T-helper 9 cell (primary cell): ENCODE data around the gene EPHA8.

Source experiments
- DNase-seq: peaks from one replicate; pipeline ENCODE4 v3.0.0-alpha.2; 2020

The EPHA8 gene

GRCh38 chr1:22595108-22595507, 31.8 kb downstream of the EPHA8 start:
- no peak for DNase-seq

DNA sequence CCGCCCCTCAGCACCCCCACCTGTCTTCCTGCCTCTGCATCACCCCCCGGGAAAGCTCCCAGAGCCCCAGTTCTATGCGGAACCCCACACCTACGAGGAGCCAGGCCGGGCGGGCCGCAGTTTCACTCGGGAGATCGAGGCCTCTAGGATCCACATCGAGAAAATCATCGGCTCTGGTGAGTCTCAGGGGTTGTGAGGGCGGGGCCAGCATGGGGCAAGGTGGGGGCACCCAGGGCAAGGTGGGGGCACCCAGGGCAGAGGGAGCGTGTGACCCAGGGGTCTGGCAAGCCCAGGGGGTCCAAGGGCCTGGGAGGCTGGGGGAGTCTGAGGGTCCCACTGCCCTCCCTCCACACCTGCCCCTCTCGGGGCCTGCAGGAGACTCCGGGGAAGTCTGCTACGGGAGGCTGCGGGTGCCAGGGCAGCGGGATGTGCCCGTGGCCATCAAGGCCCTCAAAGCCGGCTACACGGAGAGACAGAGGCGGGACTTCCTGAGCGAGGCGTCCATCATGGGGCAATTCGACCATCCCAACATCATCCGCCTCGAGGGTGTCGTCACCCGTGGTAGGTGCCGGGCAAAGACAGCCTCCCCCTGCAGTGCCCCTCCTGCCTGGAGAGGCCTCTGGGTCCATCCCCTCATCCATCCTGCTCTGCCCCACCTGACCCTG, 34.1 kb downstream of the EPHA8 start:
- DNase-seq = no peak

- no peak for DNase-seq
These were observed 34.7 kb downstream of the EPHA8 start for GRCh38 chr1:22597996-22598395.

DNA sequence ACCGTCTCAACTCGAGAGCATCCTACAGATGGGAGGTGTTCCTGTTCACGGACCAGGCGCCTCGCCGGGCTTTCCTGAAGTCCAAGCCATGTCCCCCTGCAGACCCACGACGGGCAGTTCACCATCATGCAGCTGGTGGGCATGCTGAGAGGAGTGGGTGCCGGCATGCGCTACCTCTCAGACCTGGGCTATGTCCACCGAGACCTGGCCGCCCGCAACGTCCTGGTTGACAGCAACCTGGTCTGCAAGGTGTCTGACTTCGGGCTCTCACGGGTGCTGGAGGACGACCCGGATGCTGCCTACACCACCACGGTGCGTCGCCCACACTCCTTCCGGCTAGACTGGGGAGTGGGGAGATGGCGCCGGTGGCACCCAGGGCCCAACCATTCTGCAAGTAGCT, 35.4 kb downstream of the EPHA8 start:
- DNase-seq = no peak

DNA sequence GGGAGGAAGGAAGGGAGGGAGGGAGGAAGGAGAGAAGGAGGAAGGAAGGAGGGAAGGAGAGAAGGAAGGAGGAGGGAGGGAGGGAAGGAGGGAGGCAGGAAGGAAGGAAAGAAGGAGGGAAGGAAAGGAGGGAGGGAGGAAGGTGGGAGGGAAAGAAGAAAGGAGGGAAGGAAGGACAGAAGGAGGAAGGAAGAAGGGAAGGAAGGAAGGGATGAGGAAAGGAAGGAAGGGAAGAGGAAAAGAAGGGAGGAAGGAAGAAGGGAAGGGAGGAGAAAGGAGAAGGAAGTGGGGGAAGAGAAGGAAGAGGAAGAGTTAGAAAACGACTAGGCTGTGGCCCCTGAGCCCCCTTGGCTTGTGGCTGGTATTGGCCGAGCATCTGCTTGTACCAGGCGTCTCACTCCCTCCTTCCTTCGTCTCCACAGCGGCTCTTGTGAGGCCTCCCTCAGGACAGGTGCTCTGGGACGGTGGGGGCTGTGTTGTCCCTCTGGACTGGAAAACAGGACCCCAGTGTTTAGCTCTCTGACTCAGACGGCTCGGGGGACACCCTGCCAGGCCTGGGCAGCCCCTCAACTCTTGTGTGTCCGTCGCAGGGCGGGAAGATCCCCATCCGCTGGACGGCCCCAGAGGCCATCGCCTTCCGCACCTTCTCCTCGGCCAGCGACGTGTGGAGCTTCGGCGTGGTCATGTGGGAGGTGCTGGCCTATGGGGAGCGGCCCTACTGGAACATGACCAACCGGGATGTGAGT, 37.0 kb downstream of the EPHA8 start:
- DNase-seq = no peak

DNA sequence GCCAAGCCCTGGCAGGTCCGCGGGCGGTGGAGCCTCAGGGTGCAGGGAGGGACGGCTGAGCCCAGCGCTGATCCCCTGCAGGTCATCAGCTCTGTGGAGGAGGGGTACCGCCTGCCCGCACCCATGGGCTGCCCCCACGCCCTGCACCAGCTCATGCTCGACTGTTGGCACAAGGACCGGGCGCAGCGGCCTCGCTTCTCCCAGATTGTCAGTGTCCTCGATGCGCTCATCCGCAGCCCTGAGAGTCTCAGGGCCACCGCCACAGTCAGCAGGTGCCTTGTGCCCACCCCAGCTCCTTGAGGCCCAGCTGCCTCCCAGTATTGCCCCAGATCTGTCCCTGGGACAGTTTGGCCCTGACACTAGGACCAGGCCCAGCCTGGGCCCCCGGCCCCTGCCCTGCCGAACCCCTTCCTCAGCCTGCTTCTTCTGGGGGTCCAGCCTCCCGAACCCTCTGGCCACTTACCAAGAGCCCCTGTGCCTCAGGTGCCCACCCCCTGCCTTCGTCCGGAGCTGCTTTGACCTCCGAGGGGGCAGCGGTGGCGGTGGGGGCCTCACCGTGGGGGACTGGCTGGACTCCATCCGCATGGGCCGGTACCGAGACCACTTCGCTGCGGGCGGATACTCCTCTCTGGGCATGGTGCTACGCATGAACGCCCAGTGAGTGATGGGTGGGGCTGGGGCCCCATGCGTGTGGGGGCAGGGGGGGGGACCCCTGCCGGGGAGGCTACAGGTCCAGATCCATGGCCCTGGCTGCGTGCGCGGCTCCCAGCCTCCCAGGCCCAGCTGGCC, 37.7 kb downstream of the EPHA8 start:
- DNase-seq = no peak

- DNase-seq = no peak
These were observed 38.3 kb downstream of the EPHA8 start for GRCh38 chr1:22601610-22602009.

- DNase-seq = no peak
These were observed 38.9 kb downstream of the EPHA8 start for GRCh38 chr1:22602060-22602740.

DNA sequence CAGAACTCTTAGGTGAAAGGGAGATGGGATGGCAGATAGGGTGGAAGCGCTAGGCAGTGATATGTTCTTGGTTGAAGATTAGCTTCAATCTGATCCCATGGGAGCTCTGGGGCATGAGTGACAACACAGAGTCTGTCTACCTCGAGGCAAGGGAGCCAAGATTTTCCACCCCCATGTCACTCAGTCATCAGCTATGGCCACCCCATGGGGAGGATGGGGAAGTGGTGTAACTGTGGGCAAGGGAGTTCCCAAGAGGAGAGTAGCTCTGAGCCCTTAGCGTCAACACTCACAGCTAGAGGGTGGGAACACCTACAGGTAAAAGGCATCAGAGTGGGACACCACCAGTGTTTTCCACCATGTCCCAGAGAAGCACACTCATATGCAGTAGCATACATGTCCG, 42.9 kb downstream of the EPHA8 start:
- DNase-seq = no peak

- no peak for DNase-seq
These were observed 43.9 kb downstream of the EPHA8 start for GRCh38 chr1:22607154-22607553.

- no peak for DNase-seq
These were observed 45.1 kb downstream of the EPHA8 start for GRCh38 chr1:22608361-22608760.

DNA sequence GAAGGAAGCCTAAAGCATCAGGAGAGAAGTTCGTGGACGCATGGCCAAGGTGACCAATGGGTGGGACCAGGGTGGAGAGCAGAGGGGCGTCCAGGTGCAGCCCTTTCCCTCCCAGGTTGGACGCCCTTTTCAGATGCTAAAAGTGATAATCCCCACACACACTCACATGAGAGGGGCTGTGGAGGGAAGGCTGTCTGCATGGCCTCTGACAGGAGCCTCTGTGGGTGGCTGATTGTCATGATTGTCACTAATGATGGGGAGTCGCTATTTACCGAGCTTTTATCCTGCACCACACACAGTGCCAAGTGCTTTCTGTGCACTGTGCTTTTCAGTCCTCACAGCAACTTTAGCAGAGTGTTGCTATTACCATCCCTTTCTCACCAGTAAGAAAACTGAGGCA, 46.0 kb downstream of the EPHA8 start:
- no peak for DNase-seq

GRCh38 chr1:22611530-22611947, 48.2 kb downstream of the EPHA8 start:
- no peak for DNase-seq

DNA sequence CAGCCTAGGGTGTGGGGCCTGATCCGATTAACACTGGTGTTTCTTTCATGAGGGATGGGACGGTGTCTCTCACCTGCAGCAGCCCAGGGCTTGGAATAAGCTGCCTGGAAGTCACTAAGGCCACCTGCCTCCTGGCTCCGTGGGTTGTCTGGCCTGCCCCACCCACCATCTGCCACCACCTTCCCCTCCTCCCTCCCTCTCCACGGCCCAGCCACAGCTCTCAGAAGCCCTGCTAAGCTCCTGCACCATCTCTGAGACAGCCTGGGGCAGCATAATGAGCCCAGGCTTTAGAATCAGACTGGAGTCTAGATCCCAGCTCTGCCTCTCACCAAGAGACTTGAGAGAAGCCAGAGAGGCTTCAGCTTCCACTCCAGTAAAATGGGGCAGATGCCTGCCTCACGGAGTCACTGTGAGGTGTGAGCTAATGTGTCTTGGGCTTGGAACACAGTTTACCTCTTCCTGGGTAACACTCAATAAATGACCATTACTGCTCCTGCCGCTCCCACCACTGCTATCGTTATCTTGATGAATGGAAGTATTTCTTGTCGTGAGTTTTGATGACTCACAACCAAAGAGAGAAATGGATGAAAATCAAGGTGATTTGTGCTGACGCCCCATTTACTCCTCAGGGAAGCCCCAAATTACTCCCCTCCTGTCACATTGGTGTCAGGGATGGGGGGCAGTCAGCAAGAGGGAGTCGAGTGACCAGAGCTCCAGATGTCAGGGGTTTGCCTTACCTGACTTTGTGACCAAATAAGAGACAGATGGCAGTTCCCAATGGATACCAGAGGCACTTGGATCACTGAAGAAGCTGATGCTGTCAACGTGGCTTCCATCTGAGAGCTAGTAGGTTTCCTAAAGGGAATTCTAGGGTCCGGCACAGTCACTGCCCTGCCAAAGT, 49.6 kb downstream of the EPHA8 start:
- no peak for DNase-seq

DNA sequence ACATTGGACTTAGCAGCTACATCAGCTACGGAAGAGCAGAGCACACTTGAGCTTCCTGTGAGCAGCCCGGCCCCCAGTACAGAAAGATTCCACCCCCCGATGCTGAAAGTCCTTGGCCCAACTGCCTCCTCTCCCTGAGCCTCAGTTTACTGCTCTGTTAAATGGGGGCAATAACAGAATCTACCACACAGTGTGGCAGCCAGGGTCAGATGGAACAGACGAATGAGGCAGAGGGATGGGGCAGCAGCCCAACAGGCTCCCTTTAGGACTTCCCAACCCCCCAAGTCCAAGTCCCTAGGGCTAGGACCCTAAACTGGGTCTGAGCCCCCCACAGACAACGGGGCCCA, 50.3 kb downstream of the EPHA8 start:
- DNase-seq = no peak

GRCh38 chr1:22613951-22614350, 50.7 kb downstream of the EPHA8 start:
- no peak for DNase-seq

GRCh38 chr1:22615886-22616285, 52.6 kb downstream of the EPHA8 start:
- no peak for DNase-seq

DNA sequence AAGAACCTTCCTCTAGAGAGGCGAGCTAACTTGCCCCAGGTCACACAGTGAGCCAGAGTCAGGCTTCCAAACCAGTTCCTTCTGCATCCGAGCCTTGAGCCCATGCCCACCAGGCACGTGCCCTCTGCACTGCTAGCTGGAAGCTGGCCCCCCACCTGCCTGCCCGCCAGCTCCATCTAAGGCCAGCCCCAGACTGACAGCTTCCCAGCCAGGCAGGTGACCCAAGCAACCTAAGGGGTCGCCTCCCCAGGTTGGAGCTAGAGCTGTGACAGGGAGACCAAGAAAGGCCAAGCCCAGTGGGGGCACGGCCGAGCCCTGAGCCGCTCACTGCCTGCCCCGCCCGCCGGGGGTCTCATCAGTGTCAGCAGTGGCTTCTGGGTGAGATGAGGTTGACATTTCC, 53.3 kb downstream of the EPHA8 start:
- no peak for DNase-seq

GRCh38 chr1:22618056-22618455, 54.8 kb downstream of the EPHA8 start:
- no peak for DNase-seq

- DNase-seq = no peak
These were observed 56.0 kb downstream of the EPHA8 start for GRCh38 chr1:22619252-22619651.

- DNase-seq = no peak
These were observed 56.5 kb downstream of the EPHA8 start for GRCh38 chr1:22619798-22620197.

DNA sequence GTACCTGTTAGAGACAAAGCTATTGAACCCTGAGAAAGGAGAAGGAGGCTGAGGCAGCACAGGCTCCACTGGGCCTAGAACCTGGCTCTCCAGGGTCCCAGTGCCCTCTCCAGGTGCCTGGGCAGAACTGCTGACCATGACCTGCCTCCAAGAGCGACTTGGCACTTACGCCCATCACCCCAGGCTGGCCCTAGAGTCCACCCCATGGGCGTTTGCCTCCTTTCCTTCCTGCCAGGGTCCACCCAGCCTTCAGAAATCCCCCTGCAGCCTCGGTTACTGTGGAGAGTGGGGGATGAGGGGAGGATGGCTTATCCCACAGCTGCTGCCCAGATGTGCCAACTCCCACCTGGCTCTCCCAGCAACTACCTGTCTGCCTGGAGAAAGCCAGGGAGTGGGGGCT, 58.5 kb downstream of the EPHA8 start:
- no peak for DNase-seq
